ENCODE results near the gene DBNL. TPM values are rescaled to one million over a fixed set of nuclear protein-coding genes. Genes with fewer than 3 reads are reported as not detected.
A peak's percentile ranks its signal among the peaks of the same experiment; 100 is the strongest.

DBNL gene
- total and polyA plus RNA-seq, 2 experiments from 2014 or later: 81.8 to 91.1 TPM

- Histone ChIP-seq H3K4me1 (ENCODE audit: insufficient read depth) (peaks cover 14% of the 10 kb centered on the region), H3K79me2 (peaks cover 5% of the 10 kb centered on the region), H3K27ac (no peak overlapping the region), H3K27me3 (peaks cover 8% of the 10 kb centered on the region), H3K9me3 (ENCODE audit: low read depth) (no peaks in the 10 kb centered on the region), H3K4me3 (no peak overlapping the region), H3K4me2 (no peak overlapping the region), H3K9me2 (replicated peaks; ENCODE audit: insufficient read depth) (no peaks in the 10 kb centered on the region), H4K20me1 (ENCODE audit: insufficient read depth, poor library complexity, severe bottlenecking) (no peaks in the 10 kb centered on the region), H2AFZ (no peak overlapping the region), H3K36me3 (replicated peaks; ENCODE audit: insufficient read depth, low read depth) (no peaks in the 10 kb centered on the region)
- TF ChIP-seq EZH2 (IDR thresholded peaks at IDR 0.05; ENCODE audit: borderline replicate concordance) (no peak), CTCF (IDR thresholded peaks at IDR 0.05; ENCODE audit: poor library complexity) (no peak), EZH2phosphoT487 (IDR thresholded peaks at IDR 0.05; ENCODE audit: low read depth, severe bottlenecking, unreplicated experiment) (no peak)
- no peak for DNase-seq (ENCODE audit: low spot score)
- 92% methylated on average over 8 of the region's 8 CpGs for WGBS (ENCODE audit: low lambda C conversion rate, missing lambda C conversion rate)
Measured at GRCh38 chr7:44102846-44103565, 58.5 kb downstream of the DBNL start.

- Histone ChIP-seq H3K79me2 (peaks cover 5% of the 10 kb centered on the region), H4K20me1 (ENCODE audit: insufficient read depth, poor library complexity, severe bottlenecking) (no peaks in the 10 kb centered on the region), H3K27ac (no peak overlapping the region), H2AFZ (peak overlapping the region; percentile 28), H3K4me1 (ENCODE audit: insufficient read depth) (peaks cover 14% of the 10 kb centered on the region), H3K9me3 (ENCODE audit: low read depth) (no peaks in the 10 kb centered on the region), H3K4me3 (no peak overlapping the region), H3K4me2 (peak overlapping the region; percentile 91), H3K36me3 (replicated peaks; ENCODE audit: insufficient read depth, low read depth) (no peaks in the 10 kb centered on the region), H3K27me3 (peaks cover 8% of the 10 kb centered on the region), H3K9me2 (replicated peaks; ENCODE audit: insufficient read depth) (no peaks in the 10 kb centered on the region)
- DNase-seq (ENCODE audit: low spot score): no peak
- TF ChIP-seq EZH2 (IDR thresholded peaks at IDR 0.05; ENCODE audit: borderline replicate concordance) (no peak), CTCF (IDR thresholded peaks at IDR 0.05; ENCODE audit: poor library complexity) (no peak), EZH2phosphoT487 (IDR thresholded peaks at IDR 0.05; ENCODE audit: low read depth, severe bottlenecking, unreplicated experiment) (no peak)
- 57% methylated on average over 8 of the region's 8 CpGs for WGBS (ENCODE audit: low lambda C conversion rate, missing lambda C conversion rate)
Measured at GRCh38 chr7:44103566-44103922, 59.0 kb downstream of the DBNL start.

GRCh38 chr7:44103923-44104859 is 59.7 kb downstream of the DBNL start, which contains the start of gene AEBP1:
Gene AEBP1 (plus strand): TSS chr7:44104345. CDS start chr7:44104666, 321 bp downstream.
- peaks cover 8% of the 10 kb centered on the region for H3K27me3 ChIP-seq
- H2AFZ ChIP-seq: peak within 1 kb of the TSS; percentile 71
- no peaks in the 10 kb centered on the region for H4K20me1 ChIP-seq (ENCODE audit: insufficient read depth, poor library complexity, severe bottlenecking)
- TF ChIP-seq EZH2phosphoT487 (IDR thresholded peaks at IDR 0.05; ENCODE audit: low read depth, severe bottlenecking, unreplicated experiment) (no peak), CTCF (IDR thresholded peaks at IDR 0.05; ENCODE audit: poor library complexity) (no peak), EZH2 (IDR thresholded peaks at IDR 0.05; ENCODE audit: borderline replicate concordance) (peak; percentile 31)
- no peaks in the 10 kb centered on the region for H3K9me2 ChIP-seq (replicated peaks; ENCODE audit: insufficient read depth)
- WGBS (ENCODE audit: low lambda C conversion rate, missing lambda C conversion rate): 2% methylated on average over 36 of the region's 87 CpGs
- no peaks in the 10 kb centered on the region for H3K36me3 ChIP-seq (replicated peaks; ENCODE audit: insufficient read depth, low read depth)
- H3K79me2 ChIP-seq: peaks cover 5% of the 10 kb centered on the region
- peak within 1 kb of the TSS; percentile 91 for H3K4me2 ChIP-seq
- H3K9me3 ChIP-seq (ENCODE audit: low read depth): no peaks in the 10 kb centered on the region
- peak within 1 kb of the TSS; percentile 81 for H3K27ac ChIP-seq
- peak within 1 kb of the TSS; percentile 82 for H3K4me3 ChIP-seq
- DNase-seq (ENCODE audit: low spot score): peak; percentile 57
- H3K4me1 ChIP-seq (ENCODE audit: insufficient read depth): peaks cover 14% of the 10 kb centered on the region
